Measurements from ENCODE around the gene JADE1.

GRCh38 chr4:128915544-128915943 lies 106.0 kb downstream of the JADE1 start:
- TF ChIP-seq, protein P1, sequence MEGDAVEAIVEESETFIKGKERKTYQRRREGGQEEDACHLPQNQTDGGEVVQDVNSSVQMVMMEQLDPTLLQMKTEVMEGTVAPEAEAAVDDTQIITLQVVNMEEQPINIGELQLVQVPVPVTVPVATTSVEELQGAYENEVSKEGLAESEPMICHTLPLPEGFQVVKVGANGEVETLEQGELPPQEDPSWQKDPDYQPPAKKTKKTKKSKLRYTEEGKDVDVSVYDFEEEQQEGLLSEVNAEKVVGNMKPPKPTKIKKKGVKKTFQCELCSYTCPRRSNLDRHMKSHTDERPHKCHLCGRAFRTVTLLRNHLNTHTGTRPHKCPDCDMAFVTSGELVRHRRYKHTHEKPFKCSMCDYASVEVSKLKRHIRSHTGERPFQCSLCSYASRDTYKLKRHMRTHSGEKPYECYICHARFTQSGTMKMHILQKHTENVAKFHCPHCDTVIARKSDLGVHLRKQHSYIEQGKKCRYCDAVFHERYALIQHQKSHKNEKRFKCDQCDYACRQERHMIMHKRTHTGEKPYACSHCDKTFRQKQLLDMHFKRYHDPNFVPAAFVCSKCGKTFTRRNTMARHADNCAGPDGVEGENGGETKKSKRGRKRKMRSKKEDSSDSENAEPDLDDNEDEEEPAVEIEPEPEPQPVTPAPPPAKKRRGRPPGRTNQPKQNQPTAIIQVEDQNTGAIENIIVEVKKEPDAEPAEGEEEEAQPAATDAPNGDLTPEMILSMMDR (IDR thresholded peaks at IDR 0.05), result no peak
- TF ChIP-seq POLR2AphosphoS5 (IDR thresholded peaks at IDR 0.05) (no peak), POLR2A (IDR thresholded peaks at IDR 0.05) (no peak)
